ENCODE results near the gene PROM2. TPM values are rescaled to one million over a fixed set of nuclear protein-coding genes. Genes with fewer than 3 reads are reported as not detected.

PROM2 gene
- total RNA-seq, 6 experiments from 2014 or later: 0.12 to 0.68 (median 0.35) TPM; not detected in 1

DNA sequence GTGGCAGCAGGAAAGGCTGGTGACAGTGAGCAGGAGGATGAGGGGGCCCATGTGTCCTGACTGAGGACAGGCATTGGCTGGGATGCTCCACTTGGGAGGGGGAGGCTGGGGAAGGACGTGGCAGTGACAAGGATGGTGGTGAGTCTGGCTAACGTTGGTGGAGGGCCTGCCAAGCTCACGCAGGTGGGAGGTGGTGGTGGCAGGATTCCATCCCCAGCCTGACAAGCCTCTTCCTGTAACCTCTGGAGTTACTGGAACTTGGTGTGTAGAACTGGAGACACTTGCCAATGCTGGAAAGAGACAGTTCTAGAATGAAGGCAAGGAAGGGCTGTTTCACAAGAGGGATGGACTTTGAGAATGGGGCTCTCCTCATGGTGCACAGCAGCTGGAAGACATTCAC is 8.2 kb downstream of the PROM2 start:
- no peak overlapping the region for H3K4me3 Mint-ChIP-seq
- peaks cover 11% of the 10 kb centered on the region for H3K4me1 Mint-ChIP-seq (ENCODE audit: low read depth)
- no peaks in the 10 kb centered on the region for H3K36me3 Mint-ChIP-seq (ENCODE audit: low read depth)
- DNase-seq: no peak
- no peaks in the 10 kb centered on the region for H3K9me3 Mint-ChIP-seq
- no peak overlapping the region for H3K27ac Mint-ChIP-seq
- TF ChIP-seq, protein P1, sequence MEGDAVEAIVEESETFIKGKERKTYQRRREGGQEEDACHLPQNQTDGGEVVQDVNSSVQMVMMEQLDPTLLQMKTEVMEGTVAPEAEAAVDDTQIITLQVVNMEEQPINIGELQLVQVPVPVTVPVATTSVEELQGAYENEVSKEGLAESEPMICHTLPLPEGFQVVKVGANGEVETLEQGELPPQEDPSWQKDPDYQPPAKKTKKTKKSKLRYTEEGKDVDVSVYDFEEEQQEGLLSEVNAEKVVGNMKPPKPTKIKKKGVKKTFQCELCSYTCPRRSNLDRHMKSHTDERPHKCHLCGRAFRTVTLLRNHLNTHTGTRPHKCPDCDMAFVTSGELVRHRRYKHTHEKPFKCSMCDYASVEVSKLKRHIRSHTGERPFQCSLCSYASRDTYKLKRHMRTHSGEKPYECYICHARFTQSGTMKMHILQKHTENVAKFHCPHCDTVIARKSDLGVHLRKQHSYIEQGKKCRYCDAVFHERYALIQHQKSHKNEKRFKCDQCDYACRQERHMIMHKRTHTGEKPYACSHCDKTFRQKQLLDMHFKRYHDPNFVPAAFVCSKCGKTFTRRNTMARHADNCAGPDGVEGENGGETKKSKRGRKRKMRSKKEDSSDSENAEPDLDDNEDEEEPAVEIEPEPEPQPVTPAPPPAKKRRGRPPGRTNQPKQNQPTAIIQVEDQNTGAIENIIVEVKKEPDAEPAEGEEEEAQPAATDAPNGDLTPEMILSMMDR (IDR thresholded peaks at IDR 0.05): no peak
- H3K27me3 Mint-ChIP-seq (ENCODE audit: insufficient read depth): peaks cover 11% of the 10 kb centered on the region

DNA sequence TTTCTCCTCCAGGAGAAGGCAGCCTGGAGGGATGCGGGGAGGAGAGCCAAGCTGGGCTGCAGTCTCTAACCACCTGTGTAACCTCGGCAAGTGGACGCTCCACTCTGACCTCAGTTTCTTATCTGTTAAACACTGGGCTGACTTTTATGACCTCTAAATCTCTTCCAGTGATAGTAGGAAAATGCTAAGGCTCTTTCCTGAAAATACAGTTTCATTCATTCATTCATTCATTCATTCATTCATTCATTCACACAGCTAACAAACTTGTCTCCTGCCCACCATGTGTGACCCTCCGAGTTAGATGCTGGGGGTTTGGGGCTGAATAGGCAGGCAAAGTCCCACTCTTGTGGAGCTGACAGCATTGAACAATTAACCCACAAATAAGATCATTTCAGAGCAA is 9.3 kb downstream of the PROM2 start:
- DNase-seq: no peak
- TF ChIP-seq, protein P1 (IDR thresholded peaks at IDR 0.05): no peak
- Mint-ChIP-seq H3K4me3 (no peak overlapping the region), H3K36me3 (ENCODE audit: low read depth) (no peaks in the 10 kb centered on the region), H3K27ac (no peak overlapping the region), H3K27me3 (ENCODE audit: insufficient read depth) (peaks cover 8% of the 10 kb centered on the region), H3K4me1 (ENCODE audit: low read depth) (peaks cover under 1% of the 10 kb centered on the region; the same call in 1 of the 2 replicates), H3K9me3 (no peaks in the 10 kb centered on the region)

DNA sequence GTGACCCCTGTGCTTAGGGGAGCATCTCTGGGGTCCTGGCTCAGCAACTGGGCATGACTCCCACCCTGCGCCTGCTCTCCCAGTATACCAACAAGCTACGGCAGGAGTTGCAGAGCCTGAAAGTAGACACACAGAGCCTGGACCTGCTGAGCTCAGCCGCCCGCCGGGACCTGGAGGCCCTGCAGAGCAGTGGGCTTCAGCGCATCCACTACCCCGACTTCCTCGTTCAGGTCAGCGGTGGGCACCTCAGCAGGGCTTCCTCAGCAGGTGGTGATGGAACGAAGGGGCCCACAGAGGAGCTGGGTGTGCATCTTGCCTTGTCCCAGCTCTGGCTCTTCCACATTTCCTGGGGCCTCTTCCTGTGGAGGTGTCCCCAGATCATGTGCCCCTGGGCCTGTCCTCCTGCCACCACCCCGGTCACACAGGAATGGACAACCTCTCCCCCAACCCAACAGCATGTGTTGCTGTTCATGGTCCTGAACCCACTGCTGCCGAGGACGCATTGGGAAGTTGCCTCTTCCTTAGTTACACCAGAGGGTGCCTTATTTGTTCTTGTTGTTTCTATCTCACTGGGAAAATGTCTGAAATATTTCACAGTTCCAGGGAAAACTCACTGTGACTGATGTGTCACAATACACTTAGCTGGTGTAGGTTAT is 10.8 kb downstream of the PROM2 start:
- no peak overlapping the region for H3K27ac Mint-ChIP-seq
- H3K4me1 Mint-ChIP-seq (ENCODE audit: low read depth): no peaks in the 10 kb centered on the region
- peaks cover 8% of the 10 kb centered on the region for H3K27me3 Mint-ChIP-seq (ENCODE audit: insufficient read depth)
- H3K36me3 Mint-ChIP-seq (ENCODE audit: low read depth): peaks cover 1% of the 10 kb centered on the region; the same call in 1 of the 2 replicates
- no peak overlapping the region for H3K4me3 Mint-ChIP-seq
- peaks cover under 1% of the 10 kb centered on the region for H3K9me3 Mint-ChIP-seq
- DNase-seq: peak; percentile 5
- TF ChIP-seq, protein P1 (IDR thresholded peaks at IDR 0.05): no peak

DNA sequence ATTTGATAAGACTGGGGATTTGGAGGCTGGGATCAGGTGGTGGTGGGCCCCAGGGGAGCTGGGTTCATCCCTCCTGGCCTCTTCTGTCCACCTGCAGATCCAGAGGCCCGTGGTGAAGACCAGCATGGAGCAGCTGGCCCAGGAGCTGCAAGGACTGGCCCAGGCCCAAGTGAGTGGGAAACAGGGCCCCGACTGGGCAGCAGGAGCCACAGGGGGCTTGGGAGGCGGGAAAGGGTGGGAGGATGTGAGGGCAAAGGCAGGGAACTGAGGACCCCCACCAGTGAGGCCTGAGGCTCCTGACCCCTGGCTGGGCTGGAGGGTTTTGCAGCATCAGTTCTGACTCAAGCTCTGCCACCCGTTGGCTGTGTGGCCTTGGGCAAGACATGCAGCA is 11.3 kb downstream of the PROM2 start:
- Mint-ChIP-seq H3K4me1 (ENCODE audit: low read depth) (no peaks in the 10 kb centered on the region), H3K9me3 (peaks cover 6% of the 10 kb centered on the region), H3K36me3 (ENCODE audit: low read depth) (peaks cover 6% of the 10 kb centered on the region), H3K27me3 (ENCODE audit: insufficient read depth) (peaks cover 8% of the 10 kb centered on the region), H3K27ac (no peak overlapping the region), H3K4me3 (no peak overlapping the region)
- TF ChIP-seq, protein P1 (IDR thresholded peaks at IDR 0.05): no peak
- DNase-seq: no peak

DNA sequence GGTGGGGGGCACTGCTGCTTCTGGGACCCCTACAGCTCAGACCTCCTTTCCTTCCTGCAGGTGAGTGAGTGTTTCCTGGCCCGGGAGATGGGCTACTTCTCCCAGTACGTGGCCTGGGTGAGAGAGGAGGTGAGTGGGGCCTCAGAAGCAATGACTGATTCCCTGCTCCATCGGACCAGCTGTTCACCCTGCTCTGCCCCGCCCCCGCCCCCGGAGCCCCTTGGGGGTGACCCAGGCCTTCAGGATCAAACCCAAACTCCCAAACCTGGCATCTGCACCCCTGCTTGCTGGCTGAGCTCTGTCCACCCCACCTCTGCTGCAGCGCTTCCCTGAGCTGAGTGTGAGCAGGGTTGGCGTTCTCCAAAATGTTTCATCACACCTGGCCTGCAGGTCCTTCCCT is 13.1 kb downstream of the PROM2 start:
- Mint-ChIP-seq H3K27me3 (ENCODE audit: insufficient read depth) (peaks cover 5% of the 10 kb centered on the region), H3K4me3 (no peak overlapping the region), H3K4me1 (ENCODE audit: low read depth) (no peaks in the 10 kb centered on the region), H3K36me3 (ENCODE audit: low read depth) (peaks cover 10% of the 10 kb centered on the region), H3K27ac (no peak overlapping the region), H3K9me3 (peaks cover 16% of the 10 kb centered on the region)
- no peak for DNase-seq
- TF ChIP-seq, protein P1 (IDR thresholded peaks at IDR 0.05): no peak

All from HFFc6 (cell line).